Measurements from ENCODE around the gene AREG.
"Not testable (repeated sequence)": the region's sequence is repeated elsewhere in the genome, so short reads cannot be mapped to it uniquely, and the experiment has no call there.

AREG gene

DNA sequence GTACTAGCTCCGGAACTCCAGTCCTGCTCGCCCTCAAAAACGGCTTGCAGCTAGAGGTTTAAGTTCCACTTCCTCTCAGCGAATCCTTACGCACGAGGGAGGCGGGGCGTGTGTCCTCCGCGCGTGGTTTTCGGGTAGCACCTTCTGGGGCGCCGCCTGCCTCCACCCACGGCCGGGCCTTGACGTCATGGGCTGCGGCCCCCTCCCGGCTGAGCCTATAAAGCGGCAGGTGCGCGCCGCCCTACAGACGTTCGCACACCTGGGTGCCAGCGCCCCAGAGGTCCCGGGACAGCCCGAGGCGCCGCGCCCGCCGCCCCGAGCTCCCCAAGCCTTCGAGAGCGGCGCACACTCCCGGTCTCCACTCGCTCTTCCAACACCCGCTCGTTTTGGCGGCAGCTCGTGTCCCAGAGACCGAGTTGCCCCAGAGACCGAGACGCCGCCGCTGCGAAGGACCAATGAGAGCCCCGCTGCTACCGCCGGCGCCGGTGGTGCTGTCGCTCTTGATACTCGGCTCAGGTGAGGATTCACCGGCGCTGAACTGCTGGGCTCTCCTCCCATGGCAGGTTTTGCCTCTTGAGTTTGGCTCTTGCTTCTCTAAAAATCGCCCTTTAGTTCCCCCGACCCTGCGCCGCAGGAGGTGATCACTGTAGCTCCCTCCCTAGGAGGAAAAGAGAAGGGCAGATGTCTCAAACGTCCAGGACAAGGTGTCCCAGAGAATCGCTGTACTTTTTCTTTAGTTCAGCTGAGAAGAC, at the start of gene AREG:
TSS of gene AREG (plus strand) at position 246 of the 752 bp plus-strand sequence. CDS start at position 456, 210 bp downstream.
- DNase-seq, result no peak

DNA sequence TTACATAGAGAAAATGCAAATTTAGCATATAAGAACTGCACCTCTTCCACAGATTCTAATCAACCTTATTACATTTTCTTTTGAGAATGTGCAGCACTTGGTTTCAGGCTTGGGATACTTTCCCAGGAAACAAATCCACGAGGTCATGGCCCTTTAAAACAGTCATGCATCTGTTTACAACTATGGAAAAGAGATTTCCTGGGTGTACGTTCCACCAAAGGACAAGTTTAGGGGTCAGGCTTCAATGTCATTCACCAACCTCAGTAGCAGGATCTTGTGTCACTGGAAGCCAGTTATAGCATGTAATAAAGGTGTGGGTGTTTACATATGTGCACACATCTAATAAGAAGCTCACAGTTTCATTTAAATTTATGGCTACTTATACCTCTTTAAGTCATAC, 49.3 kb upstream of the AREG start:
- no peak for DNase-seq

DNA sequence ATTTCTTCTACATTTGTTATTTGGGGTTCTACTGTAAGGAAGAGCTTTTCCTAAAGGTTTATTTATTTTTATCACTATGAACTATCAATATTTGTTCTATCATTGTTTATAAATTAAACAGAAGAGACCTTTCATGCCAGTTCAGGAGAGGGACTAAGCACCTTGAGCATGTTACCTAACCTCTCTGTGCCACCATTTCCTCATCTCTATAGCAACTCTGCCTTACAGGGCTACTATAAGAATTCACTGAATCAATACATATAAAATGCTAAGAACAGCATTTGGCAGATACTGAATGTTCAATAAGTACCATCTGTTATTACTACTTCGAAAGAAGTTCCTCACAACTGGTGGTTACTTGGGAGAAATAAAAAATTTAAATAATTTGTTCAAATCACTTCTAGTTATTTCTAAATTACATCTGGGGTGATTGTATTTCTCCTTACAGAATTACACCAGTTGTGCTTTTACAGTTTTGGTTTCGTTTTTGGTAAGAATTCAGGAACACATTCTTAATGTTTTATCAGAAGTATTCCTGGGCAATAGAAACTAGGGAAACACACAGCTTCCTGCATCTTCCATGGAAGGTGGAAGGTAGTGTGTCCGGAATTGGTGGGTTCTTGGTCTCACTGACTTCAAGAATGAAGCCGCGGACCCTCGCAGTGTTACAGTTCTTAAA, 47.0 kb upstream of the AREG start:
- DNase-seq, result no peak

- DNase-seq, result not testable (repeated sequence)
Observed at GRCh38 chr4:74398894-74399589, 45.9 kb upstream of the AREG start.

GRCh38 chr4:74400395-74400794, 44.5 kb upstream of the AREG start:
- DNase-seq, result no peak

- DNase-seq, result no peak
Observed at GRCh38 chr4:74402692-74403456, 42.1 kb upstream of the AREG start.

- DNase-seq, result no peak
Observed at GRCh38 chr4:74407891-74408290, 37.0 kb upstream of the AREG start.

GRCh38 chr4:74408639-74409038, 36.3 kb upstream of the AREG start:
- DNase-seq, result no peak

- no peak for DNase-seq
Observed at GRCh38 chr4:74410272-74410671, 34.7 kb upstream of the AREG start.

GRCh38 chr4:74412225-74412624, 32.7 kb upstream of the AREG start:
- no peak for DNase-seq

- DNase-seq, result no peak
Observed at GRCh38 chr4:74413265-74413664, 31.7 kb upstream of the AREG start.

DNA sequence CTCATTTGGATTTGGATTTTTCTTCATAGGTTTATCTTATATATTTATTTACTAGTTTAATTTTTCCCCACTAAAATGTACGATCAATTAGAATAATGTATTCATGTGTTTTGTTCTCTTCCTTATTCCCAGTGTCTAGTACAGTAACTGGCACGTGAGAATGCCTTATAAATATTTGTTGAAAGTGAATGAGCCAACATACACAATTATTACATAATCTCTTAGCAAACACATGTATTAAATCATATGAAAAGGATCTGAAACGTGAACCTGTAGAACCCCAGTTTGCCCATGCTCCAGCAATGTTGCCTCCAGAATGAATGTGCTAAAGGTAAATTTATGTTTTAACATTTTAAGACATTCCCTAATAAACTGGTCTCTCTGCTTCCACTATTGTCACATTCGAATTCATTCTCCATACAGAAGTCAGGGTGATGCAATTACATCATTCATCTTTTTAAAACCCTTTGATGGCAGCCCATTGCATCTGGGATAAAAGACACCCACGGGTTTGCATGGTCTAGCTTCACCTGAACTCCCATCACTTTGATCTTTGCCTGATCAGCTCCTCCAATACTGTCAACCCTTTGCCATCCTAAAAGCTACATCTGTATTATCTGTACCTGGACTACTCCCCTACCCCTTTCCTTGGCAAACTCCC, 30.7 kb upstream of the AREG start:
- no peak for DNase-seq

DNA sequence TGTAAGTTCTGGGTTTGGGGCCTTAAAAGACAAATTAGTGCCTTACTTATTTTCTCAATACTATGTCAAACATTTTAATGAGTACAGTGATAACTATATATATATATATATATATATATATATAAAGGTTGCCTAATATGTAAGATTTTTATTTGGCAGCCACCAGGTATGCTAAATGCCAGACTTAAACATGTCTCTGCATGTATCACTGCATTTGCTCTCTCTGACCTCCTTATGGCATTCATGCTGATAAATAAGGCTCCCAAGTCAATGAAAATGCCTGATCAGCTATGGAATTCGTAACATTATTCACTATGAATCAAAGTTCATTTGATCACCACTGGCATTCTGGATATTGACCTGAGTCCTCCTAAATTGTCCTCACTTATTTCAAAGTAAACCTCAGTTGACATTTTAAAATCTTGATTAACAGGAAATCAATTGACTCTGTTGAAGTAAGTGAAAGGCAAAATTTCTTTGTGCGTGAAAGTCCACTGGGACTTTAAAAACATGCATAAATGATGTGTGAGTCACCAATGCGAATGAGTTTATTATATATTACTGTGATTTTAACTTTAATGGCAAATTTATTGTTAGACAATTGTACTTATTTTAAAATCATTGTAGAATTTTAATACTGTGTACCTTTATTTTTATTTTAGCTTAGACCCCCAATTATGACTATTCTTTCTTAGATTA, 29.2 kb upstream of the AREG start:
- no peak for DNase-seq

DNA sequence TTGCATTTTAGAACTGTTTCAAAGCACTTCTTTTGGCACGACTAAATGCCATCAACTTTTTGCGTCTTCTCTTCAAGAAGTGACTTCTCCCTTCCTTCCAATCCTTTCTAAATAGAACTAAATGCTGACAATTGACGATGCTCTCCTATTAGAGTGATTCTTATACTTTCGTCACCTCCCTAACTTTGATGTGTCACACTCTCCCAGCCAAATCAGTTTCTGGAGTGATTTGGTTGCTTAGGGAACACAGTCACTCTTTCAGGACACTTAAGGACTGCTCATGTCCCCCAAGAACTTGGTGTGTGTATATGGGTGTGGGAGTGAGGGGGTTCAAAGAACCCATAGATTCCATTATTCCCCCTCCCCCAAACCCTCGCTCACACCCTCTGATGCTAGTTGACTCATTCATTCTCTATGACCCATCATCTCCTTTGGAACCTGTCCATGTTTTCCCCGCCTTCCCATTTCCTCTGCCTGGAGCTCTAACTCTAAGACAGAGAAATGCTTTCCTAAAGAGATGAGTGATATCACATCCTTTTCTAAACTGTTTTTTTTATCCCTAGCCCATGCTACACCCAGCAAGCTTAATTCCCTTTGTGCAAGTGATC, 26.8 kb upstream of the AREG start:
- DNase-seq, result no peak

- DNase-seq, result no peak
Observed at GRCh38 chr4:74420863-74421262, 24.1 kb upstream of the AREG start.

- DNase-seq, result no peak
Observed at GRCh38 chr4:74423104-74423503, 21.8 kb upstream of the AREG start.

- DNase-seq, result no peak
Observed at GRCh38 chr4:74424111-74424510, 20.8 kb upstream of the AREG start.

- no peak for DNase-seq
Observed at GRCh38 chr4:74426101-74426500, 18.8 kb upstream of the AREG start.

GRCh38 chr4:74428276-74428675, 16.7 kb upstream of the AREG start:
- no peak for DNase-seq

- no peak for DNase-seq
Observed at GRCh38 chr4:74431113-74431826, 13.7 kb upstream of the AREG start.

DNA sequence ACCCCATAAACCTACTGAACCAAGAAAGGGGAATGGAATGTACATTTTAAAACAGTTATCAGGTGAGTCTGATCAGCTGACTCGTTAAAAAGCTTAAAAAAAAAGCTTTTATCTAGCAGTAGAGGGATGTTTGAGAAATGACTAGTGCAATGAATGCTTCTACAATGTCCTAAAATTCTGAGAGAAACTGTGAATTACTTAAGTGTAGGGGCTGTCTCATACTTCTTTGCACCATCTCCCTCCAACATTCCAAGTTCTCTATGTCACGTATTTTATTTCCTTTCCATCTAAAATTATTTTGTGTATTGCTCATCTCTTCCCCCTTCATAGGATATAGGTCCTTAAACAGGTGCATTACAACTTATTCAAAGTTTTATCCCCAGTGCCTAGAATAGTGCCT, 11.9 kb upstream of the AREG start:
- DNase-seq, result no peak
